Activated CD8-positive, alpha-beta memory T cell treated with anti-CD3 and anti-CD28 coated beads for 4 hours (primary cell): Measurements from ENCODE around the gene PHF3.

ENCODE experiments used
- DNase-seq, 2 donors: peaks; one replicate each; pipeline ENCODE4 v3.0.0-alpha.2; 2020; ENCODE audit warnings: low read depth in 2 of 2

Gene PHF3

DNA sequence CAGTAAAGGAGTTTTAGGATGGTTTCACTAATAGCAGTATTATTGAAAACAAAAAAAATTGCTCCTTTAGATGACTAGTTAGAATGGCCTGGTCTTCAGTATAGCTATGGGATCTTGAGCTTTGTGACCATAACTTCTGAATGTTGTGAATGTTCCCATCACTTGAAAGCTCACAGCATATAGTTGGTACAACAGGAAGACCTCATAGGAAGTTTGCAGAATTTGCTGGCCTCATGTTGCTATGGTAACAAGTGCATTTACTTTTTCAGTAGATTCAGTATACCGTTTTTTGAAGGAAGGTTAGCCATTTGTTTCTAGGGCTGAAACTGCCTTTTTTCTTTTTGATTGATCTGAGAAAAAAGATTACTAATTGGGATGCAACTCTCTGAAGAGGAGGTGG, 8.3 kb downstream of the PHF3 start:
- no peak for DNase-seq

DNA sequence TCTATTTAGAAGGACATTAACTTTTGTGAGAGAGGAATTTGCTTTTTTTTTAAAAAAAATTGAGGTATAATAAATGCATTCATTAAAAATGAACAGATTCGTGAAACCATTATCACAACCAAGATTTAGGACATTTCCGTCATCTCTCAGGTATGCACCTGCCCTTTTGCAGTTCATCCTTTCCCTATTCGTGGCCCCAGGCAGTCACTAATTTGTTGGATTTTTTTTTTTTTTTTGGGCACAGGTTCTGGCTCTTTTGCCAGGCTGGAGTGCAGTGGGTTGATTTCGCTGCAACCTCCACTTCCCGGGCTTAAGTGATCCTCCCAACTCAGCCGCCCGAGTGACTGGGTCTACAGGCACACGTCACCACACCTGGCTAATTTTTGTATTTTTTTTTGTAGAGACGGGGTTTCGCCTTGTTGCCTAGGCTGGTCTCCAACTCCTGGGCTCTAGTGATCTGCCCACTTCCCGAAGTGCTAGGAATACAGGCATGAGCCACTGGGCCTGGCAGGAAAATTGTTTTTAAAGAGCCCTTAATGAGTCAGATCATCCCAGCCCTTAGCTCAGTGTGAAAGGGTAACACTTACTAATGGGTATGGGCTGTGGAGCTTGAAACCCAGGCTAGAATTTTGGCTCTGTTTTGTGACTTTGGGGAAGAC, 9.2 kb downstream of the PHF3 start:
- DNase-seq, result no peak

DNA sequence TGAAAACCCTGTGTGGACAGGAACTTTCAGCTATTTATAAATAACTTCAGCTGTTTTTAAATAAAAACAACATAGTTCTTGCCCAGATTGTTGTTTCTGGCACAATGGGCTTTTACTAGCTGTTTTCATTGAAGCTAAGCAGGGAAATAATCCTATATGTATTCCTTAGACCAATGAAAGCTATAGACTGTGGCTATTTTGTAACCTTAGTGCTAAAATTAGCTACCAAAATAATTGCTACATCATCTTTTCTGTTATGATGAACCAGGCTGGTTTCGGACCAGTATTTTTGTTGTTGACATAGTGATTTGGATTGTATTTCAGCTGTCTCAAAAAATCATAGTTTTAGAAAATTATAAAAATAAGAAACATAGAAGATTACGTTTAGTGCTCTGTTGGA, 13.7 kb downstream of the PHF3 start:
- no peak for DNase-seq

DNA sequence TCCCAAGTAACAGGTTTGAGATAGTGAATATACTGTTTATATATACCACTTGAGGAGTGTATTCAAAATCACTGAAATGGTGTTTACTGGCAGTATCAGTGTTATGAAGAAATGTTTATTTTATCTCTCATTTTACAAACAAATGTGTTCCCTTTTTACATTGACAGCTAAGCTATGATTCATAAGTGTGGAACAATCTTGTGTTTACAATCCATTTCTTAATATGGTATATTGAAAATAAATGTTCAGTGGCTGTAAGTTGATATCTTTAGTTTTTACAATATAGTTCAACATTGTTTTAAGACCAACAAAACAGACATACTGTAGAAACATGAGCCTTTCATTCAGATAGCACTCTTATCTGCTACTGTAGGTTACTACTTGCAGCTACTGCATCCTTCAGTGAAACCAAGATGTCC, 14.3 kb downstream of the PHF3 start:
- DNase-seq, result no peak

DNA sequence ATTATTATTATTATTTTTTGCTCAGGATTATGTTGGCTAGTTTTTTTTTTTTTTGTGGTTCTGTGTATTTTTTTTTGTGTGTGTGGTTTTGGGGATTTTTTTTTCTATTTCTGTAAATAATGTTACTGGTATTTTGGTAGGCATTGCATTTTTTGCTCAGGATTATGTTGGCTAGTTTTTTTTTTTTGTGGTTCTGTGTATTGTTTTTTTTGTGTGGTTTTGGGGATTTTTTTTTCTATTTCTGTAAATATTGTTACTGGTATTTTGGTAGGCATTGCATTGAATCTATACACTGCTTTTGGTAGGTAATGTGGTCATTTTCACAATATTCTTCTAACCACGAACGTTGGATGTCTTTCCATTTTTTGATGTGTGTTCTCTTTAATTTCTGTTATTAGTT, 17.4 kb downstream of the PHF3 start:
- DNase-seq, result no peak

DNA sequence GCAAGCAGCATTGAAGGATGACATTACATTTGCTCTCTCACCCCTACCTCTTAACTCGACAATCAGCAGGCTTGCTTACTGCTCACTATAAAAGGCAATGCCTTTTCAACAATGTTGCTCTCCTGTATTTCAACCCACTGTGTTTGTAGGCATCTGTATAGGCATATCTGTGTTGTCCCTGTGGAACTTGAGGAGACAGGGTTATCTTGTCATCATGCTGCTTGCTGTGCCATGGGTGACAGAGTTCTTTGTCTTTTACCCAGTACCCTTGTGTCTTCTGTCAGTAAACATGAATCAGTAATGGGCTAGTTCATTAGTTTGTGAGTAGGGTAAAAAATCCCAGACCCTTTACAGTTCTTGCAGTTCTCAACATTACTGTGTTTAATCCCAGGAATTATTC, 25.2 kb downstream of the PHF3 start:
- no peak for DNase-seq

DNA sequence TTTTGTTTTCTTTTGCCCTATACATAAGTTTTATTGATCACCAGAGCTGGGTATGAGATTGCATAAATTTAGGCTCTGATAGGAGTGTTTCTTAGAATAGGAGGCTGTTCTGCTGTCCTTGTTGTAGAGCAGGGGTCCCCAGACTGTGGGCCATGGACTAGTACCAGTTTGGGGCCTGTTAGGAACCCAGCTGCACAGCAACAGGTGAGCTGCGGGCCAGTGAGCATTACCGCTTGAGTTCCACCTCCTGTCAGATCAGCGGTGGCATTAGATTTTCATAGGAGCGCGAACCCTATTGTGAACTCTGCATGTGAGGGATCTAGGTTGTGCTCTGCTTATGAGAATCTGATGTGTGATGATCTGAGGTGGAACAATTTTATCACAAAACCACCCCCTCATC, 26.2 kb downstream of the PHF3 start:
- DNase-seq, result no peak

DNA sequence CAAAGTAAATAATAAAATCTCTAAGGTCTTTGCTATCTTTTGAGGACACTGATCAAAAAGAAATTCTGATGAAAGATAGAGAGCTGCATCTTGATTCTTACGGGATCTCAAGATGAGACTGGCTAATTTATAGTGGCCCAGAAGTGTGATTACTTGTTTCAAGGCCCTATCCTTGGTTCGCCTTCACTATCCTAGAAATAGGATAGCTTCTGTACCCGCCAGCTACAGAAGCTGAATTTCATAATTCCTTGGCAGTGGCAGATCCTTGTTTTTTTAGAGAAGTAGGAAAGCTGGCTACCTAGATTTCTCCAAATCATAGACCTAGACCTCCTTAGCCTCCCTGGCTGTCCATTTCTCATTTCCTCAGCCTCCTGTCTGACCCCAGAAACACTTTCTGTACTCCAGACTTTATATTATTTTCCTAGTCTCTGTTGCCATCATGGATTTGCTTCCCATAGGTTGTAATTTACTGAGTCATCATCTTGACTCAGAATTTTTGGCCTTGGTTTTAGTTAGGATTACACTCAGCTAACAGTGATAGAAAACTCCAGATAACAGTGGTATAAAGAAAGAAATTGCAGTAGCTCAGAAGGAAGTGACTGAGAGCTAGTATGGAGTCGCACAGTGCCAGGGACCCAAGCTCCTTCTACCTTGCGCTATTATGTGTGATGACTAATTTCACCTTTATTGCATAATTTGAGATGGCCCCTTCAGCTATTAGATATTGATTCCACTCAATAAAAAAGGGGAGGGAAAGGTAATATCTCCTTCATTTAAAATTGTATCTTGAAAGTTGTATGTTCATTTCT, 27.7 kb downstream of the PHF3 start:
- no peak for DNase-seq

DNA sequence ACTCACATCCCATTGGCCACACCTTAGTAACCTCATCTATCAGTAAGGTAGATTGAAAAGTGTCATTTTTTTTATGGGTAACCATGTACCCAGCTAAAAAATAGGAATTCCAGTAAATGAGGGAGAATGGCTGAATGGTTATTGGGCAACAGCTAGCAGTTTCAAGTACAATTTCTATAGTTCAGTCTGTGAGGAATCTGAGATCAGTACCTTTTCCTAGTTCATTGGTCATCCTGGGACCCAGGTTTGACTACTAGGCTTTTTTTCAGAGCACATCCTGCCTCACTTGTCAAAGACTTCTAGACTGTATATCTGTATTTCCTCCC, 28.3 kb downstream of the PHF3 start:
- DNase-seq, result no peak

DNA sequence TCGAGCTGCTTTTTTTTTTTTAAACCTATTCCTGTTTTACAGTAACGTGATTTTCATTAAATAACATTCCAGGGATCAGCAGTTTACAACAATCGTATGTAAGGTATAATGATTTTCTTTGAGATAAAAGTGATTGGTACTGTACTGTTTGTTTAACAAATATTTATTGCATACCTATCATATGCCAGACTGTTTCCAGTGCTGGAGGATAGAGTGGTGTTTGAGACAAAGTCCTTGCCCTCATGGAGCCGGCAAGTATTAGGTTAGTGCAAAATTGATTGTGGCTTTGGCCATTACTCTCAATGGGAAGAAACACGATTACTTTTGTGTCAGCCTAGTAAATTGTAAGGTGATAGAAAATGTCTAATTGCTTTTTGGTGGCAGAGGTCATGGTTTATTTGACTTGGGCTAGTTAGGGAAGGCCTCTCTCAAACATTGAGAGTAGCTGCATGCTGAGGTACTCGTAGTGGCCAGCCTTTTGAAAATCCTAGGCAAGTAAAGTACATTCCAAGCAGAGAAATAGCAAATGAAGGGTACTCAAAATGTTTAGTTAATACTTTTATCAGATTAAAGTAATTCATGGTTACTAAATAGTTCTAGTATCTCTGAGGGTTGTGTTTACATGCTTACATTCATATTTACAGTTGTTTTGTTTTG, 35.6 kb downstream of the PHF3 start:
- DNase-seq, result no peak

DNA sequence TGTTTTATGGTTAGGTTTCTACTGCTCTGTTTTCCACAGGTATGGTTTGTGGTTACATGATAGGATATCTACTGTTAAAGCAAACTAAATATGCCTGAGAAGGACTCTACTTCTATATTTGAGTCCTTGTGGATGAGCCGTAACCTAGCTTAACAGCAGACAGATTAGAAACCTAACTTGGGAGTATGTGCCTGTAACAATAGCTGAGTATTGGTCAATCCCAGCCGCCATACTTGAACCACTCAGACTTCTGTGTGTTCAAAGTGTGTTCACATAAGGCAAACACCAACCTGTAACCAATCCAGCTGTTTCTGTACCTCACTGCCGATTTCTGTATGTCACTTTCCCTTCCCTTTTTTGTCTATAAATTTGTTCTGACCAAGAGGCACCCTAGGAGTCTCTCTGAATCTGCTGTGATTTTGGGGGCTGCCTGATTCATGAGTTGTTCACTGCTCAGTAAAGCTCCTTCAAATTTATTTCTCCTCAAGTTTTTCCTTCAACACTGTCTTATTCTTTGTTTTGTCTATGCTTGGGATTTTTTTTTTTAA, 37.1 kb downstream of the PHF3 start:
- DNase-seq, result no peak

DNA sequence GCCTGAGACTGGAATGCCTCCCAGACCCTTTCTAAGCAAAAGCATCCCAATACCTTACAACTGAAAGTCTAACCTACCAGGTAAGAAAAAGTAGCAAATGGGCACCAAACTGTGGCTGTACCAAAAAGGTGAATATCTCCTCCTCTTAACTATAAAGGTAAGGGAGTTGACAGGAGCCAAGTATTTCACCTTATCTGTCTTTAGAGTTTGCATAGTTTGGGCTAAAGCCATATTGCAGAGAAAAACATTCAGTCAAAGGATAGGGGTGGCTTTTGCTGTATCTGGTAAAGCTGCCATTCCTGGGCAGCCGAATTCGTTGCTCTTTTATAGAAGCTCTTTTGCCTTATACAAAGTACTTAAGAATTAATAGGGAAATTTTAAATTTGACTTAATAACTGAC, 38.1 kb downstream of the PHF3 start:
- no peak for DNase-seq

DNA sequence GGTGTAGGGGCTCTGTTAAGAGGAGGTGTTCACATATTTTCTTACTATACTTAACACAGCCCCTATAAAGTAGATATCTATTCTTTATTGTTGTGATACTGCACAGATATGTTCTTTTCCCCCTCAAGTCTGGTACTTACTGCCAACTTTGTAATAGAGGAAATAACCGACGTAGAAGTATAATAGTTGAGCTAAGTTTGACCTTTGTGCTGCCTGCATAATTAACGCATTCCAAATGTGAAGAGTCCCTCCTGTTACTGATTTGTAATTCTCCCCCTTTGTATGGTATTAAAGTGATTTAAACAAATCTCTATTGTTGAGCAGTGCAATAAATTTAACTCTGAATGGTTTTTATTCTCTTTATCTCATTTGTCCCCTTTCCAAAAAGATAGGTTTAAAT, 39.0 kb downstream of the PHF3 start:
- DNase-seq, result no peak

DNA sequence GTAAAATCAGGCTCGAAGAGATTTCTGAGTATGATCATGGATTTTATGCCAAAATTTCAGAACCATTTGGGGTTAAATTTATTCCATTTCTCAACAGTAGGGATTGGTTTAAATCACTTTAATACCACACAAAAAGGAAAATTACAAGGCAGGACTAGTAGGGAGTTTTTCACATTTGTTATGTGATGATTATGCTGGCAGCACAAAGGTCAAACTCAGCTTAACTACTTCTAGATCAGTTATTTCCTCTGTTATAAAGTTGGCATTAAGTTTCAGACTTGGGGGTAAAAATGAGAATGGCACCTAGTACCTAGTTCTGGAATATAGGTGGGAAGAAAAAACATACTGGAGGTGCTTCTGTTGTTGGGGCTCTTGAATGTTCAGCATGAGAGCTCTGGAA, 39.5 kb downstream of the PHF3 start:
- no peak for DNase-seq

DNA sequence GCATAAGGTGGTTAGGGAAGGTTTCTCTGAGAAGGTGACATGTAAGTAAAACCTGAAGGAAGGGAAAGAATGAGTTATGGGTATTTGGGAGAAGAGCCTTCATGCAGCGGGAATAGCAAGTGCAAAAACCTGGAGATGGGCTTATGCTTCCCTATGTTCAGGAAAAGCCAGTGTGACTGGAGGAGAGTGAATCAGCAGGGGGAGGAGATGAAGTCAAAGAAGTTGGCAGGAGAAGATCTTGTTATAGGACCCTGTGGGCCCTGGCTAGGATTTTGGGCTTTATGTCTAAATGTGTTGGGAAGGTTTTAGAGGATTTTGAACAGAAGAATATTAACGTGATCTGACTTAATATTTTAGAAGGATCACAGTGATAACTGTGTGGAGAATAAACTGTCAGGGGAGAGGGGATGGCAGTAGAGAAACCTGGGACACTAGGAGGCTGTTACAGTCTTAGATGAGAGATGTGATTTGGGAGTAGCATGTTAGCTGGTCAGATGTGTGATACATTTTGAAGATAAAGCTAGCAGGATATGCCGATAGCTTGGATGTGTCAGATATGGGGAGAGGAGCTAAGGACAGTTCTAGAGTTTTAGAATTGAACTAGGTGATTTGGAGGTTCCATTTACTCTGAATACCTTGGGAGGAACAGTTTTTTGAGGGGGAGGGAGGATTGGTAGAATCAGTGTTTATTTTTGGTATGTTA, 41.0 kb downstream of the PHF3 start:
- no peak for DNase-seq

DNA sequence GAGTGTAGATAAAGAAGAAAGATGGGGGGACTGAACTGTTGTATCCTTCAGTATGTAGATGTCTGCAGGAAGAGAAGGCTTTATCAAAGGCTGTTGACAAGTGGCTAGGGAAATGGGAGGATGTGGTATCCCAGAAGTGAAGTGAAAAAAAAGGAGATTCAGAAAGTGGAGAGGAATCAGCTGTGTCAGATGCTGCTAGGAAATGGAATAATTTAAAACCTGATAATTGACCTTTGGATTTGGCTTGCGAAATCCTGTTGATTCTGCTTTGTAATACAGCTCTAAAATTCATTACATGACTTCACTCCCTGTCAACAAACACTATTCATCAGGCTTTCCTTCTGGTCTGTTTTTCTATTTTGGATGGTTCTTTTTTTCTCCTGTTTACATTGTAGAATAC, 41.7 kb downstream of the PHF3 start:
- no peak for DNase-seq

DNA sequence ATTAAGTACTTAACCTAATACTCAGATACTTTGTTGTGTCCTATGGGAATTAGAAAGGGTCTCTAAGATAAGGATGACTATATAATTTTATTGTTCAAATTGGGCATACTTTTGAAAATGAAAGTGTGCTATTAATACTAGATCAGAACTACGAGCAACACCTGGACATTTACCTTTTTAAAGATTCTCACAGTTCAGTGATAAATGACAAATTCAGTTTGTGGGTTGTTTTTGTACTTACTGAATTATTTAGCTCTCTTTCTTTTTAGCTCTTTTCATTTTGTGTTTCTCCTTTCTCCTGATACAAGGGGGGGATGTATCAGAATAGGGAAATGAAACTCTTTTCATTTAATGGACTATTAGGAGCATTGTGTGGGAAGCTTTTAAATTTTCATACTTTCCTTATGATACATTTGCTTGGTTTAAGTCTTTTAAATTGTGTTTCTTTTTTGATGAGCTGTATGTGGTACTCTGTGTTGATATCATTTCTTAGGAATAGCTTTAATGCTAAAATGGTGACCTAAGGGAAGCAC, 47.5 kb downstream of the PHF3 start:
- DNase-seq, result no peak

DNA sequence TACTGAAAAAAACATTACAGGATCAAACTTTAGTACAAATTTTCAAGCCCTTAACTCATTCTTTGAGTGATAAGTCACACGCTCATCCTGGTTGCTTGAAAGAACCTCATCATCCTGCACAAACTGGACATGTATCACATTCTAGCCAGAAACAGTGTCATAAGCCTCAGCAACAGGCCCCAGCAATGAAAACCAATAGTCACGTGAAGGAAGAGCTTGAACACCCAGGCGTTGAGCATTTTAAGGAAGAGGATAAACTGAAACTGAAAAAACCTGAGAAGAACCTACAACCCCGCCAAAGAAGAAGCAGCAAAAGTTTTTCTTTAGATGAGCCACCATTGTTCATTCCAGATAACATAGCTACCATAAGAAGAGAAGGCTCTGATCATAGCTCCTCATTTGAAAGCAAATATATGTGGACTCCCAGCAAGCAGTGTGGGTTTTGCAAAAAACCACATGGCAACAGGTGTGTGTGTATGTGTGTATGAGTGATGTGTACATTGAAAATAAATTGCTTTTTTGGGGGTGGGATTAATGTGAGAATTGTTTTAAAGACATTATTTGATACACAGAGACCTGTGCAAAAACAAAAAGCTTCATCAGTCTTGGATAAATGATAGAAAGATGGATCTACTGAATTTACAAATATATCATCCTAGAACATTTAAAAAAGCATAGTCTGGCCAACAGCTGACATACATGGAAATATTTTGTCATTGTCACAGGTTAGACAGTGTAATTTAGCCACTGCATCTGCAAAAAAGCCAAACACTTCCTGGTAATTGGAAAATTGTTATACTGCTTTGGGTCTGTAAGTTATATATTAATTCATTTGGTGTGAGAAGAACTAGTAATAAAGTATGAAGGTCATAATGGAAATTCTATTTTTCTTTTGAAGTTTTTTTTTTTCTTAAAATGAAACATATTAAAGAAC, 50.1 kb downstream of the PHF3 start:
- DNase-seq, result no peak

DNA sequence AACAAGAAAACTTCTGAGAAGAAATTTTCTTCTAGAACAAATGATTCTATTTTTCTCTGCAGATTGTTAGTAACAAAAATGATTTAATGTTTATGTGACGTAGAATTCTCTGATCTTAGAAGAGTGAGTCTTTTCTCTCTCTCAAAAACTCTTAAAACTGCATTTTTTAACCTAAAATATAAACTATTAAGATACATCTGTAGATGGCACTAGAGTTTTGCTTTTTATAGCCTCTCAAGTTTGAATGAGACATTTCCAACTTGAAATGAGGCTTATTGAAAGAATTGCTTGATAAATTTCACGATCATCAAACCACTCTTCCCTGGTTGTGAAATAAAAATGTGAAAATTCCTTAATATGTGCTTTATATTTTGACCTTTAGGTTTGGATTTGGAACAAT, 53.8 kb downstream of the PHF3 start:
- no peak for DNase-seq

DNA sequence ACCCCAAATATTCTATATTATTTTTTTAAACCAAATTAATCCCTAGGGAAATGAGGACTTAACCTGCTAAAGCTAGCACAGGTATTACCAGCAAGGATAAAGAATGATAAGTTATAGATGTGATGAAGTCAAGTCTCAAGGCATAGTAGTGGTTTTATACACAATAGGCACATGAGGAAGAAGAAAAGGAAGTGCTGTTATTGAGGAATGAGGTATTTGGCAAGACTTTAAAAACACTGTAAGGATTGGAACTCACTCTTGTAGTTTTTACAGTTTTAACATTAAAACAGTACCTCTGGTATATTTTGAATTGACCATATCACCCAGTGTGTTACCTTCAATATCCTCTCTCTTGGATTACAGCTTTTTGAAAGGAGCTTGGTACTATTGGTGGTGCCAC, 54.6 kb downstream of the PHF3 start:
- DNase-seq, result no peak

DNA sequence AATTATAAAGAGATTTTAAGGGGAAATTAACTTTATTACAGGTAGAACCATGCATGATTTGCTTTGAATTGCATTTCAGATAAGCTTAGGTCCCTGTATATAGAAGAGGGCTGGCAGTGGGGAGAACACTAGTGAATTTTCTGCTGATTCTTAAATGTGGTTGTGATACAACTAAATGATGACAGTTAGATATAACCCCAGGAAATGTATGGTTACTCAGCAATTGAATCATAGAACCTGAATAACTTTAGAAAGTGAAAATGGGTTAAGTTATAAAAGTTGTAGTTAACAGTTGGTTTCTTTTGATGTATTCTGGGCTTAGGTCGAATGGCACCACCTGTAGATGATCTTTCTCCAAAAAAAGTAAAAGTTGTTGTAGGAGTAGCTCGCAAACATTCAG, 70.1 kb downstream of the PHF3 start:
- DNase-seq, result no peak
